SHP77 (cell line): ENCODE results near the gene CALHM5.

ENCODE experiments used
- DNase-seq, 2 experiments: peaks; one replicate each; lab custom pipeline; 2025; lab: John Stamatoyannopoulos, UW

CALHM5 gene

DNA sequence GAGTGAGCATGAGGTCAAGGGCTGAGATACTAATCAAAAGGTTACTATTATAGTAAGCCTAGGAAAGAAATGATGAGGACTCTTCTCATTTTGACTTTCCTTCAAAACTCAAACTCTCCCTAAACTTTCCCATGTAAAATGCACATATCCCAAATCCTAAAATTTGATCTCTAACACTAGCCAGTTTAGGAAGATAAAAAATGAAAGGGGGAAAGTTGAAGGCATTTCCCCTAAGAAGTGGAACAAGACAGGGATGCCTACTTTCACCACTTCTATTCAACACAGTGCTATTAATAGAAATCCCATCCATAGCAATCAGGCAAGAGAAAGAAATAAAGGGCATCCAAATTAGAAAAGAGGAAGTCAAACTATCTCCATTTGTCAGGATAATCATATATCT lies 2.9 kb upstream of the CALHM5 start:
- DNase-seq, result no peak

- no peak for DNase-seq
These were observed 696 bp downstream of the CALHM5 start for GRCh38 chr6:116512111-116512559.

DNA sequence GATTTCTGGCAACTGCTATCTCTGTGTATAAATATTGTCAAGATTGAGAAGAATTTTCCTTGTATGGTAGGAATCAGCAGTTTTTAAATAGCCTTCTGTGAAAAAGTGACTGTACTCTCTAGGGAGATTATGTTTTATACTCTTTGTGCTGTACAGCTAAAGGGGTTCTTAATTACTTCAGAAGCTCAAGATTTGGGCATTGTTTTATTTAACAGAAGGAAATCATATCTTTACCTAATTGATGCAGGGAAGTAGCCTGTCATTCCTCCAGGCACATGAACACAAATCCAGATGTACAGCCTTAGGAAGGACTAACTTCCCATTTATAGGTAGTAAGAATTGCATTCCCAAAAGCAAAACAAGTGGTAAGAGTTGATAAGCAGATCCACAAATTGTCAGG lies 1.3 kb downstream of the CALHM5 start:
- DNase-seq, result no peak

DNA sequence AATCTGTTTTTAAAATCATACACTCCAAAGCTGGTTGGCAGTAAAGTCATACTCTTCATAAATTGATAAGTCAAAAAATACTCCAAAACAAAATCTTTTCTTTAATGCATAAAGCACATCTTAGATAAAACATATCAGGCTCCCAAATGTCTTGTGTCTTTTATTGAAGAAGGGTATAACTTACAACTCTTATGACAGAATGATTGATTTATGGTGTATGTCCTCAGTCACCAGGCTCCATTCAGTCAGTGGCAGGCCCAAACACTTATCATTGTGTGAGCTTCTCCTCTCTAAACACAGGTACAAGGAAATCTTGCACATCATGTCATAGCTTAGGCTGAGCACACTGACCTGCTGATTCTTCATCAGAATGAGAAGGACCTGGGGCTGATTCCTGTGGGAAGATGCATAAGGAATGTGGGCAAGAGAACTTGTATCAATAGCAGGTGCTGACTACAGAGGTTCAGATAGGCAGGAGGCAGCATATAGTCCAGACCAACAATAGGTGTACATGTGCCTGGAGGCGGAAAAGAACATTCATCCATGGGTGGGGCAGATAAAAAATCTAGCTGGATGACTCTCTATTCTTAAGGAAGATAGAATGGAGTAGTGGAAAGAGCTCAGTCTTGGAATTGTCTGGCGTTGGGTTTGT lies 1.9 kb downstream of the CALHM5 start:
- DNase-seq, result no peak

- DNase-seq, result no peak
These were observed 2.7 kb downstream of the CALHM5 start for GRCh38 chr6:116514111-116514510.

GRCh38 chr6:116515141-116515540 lies 3.7 kb downstream of the CALHM5 start:
- no peak for DNase-seq

DNA sequence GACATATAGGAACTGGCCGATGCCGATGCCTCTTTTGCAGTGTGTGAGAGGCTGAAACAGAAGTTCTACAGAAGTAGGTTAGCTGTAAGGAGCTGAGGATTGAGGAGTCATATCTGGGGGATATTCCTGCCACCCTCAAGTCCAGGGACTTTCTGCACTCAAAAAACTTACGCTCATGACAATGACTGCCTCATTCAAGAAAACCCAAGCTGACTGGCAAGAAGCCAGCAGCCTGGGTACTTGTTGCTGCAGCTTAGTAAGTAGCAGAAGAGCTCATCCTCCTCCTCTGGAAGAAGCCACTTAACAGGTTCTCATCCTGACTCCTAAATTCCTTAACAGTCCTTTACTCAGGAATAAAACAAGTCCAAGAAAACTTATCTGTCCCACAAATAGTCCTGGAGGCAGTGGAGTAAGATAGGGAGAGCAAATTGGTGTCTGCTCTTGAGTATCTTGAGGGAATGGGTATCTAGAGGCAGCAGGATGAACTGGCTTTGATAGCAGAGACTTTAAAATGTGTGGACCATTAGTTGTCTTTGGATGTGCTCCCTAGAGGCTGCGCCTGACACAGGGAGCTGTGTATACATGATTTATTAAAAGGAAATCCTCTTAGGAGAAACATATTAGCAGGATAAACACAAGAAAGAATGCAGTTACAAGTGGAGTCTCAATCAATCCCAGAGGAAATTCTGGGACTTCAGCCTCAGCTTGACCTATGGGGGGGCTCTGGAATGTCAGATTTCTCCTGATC lies 7.4 kb downstream of the CALHM5 start:
- DNase-seq, result no peak

DNA sequence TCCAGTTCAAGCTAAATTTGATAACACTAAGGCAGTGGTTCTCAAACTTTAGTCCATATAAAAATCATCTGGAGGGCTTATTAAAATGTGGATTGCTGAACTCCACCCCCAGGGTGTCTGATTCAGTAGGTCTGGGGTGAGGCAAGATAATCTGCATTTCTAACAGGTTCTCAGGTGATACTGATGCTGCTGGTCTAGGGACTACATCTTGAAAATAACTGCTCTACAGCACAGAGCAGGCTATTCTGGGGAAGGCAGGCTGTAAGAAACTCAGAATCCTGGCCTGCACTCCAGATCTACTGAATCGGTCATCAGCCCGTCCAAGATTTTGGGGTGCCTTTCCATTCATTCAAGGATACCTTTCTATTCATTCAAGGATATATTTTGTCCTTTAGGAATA lies 11.5 kb downstream of the CALHM5 start:
- no peak for DNase-seq

- DNase-seq, result no peak
These were observed 12.8 kb downstream of the CALHM5 start for GRCh38 chr6:116524236-116524635.

DNA sequence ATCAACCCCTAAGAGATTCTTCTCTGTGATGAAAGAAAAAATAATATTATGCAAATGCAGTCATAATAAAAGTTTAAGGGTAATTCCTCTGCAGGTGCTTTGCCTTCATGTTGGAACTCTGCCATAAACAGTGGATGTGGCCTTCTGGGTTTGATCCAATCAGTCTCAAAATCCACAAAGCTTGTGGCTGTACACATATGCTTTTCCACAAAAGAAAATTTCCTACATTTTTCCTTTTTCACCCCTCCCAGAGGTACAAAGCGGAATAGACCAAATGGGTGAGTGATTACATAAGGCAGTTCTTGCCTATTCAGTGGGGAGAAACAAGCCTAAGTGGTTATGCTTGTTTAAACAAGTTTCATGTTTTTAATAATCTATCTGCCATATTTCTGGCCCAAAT lies 16.7 kb downstream of the CALHM5 start:
- no peak for DNase-seq

- DNase-seq, result no peak
These were observed 17.3 kb downstream of the CALHM5 start for GRCh38 chr6:116528780-116529179.

DNA sequence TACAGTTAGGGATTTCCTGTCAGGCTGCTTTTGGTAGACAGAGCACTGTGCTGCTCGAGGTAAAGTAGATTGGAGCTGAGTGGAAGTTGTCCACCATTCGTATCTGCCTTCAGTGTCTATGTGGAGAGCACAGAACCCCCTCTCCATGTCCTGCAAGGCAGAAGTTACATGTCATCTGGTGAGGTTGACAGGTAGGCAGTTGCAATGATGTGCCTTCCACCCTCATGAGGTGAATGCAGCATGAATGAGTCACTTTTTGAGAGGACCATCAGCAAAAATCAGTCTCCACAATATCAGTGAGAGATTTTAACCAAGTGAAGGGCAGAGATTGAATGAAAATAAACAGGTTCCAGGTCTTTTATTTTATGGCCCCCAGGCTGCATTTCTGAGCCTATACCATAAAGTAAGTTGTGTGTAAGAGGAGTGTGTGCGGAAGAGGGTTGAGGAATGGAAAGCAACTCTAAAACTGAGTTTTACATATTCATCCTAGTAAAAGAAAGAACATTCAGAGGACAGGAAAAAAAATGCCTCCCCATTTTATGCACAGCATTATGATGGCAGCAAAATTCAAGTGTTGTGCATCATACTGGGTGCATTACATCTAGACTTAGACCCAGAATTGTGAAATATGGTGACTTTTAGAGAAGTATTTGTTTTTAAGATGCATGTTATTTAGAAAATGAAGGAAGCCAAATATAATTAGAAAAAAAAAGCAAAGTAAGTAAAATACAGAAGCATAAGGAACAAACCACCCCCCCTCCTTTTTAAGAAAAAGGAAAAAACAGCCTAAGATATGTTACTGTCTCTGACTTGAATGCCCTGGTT lies 18.2 kb downstream of the CALHM5 start:
- no peak for DNase-seq

DNA sequence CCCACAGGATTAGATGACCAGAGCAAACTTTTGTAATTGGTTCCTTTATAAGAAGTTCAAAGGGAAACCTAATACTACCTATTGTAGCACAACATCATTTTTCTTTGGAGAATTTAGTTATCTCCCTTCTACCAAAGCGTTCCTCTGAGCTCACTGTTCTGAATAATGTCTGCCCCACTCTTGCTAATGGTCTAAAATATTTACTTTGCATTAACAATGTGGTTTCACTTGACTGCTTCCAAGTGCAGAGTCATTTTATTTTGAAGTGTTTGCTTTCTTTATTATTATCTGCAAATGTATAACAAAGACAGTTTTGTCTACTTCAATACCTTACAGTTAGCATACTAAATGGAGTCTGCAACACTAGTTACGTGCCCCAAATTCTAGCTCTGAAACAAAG lies 19.0 kb downstream of the CALHM5 start:
- peak; percentile 50 to 70 for DNase-seq

DNA sequence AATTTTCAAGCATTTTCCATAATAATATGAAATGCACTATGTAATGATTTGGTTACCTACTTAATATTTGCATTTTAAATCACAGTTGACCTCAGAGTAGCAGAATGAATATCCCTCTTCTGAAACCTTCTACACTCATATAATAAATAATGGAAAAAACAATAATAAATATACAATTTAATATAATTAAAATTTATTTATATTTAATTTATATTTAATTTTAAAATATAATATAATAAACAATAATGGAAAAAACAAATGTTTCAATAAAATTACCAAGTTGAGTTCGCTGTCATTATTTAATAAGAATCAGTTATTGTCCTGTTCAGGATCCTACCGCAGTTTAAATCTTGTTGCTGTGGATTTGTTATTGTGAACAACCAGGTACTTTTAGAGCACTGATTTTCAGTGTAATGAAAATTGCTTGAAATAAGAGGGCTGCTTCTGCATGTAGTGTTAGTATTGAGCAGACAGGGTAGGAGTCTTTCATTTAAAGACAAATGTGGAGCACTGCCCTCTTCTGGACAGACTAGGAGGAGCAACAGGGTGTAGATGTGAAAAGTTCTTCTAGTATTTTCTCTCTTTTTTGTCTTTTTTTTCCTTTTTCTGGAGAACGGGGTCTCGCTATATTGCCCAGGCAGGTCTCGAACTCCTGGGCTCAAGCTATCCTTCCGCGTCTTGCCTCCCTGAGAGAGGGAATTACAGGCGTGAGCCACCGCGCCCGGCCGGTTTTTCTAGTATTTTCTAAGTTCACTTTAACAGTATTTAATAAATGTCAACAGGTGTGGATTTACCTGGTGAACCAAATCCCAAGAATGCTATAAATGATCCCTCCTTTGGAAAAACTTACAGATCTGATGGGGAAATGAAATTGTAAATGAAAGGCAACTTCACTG lies 20.5 kb downstream of the CALHM5 start:
- peak; percentile 42 to 47 for DNase-seq

- DNase-seq, result no peak
These were observed 22.0 kb downstream of the CALHM5 start for GRCh38 chr6:116533233-116533957.

DNA sequence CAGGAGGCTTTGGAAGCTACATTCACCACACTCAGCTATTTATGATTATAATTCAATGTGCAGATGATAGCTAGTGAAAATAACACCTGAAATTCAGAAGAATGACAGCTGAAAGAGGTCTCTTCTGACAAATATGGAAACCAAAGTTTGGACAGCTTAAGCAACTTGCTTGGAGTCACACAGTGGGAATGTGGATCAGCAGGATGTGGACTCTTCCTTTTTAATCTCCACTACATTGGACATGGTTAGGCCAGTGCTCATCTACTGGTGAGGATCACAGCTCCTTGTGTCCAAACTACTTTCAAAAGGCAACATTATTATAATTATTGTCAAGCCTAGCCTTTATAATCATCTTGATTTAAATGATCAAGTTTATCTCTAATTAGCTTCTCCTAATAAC lies 23.7 kb downstream of the CALHM5 start:
- DNase-seq, result no peak

- DNase-seq, result peak; percentile 23 to 42
These were observed 24.8 kb downstream of the CALHM5 start for GRCh38 chr6:116536216-116536621.

- DNase-seq, result no peak
These were observed 31.0 kb downstream of the CALHM5 start for GRCh38 chr6:116542426-116542825.

GRCh38 chr6:116543149-116543548 lies 31.7 kb downstream of the CALHM5 start:
- peak in 1 of 2 experiments; percentile 10 for DNase-seq

GRCh38 chr6:116545651-116546050 lies 34.2 kb downstream of the CALHM5 start, which contains the start of gene TRAPPC3L:
Gene TRAPPC3L, minus strand, starts transcription at chr6:116545684. Its CDS starts 170 bp downstream, at chr6:116545514.
- DNase-seq, result no peak

GRCh38 chr6:116547358-116547757 lies 35.9 kb downstream of the CALHM5 start:
- DNase-seq, result no peak
